ENCODE data around the gene SPRTN. TPM values are rescaled to one million over a fixed set of nuclear protein-coding genes. Genes with fewer than 3 reads are reported as not detected.

The SPRTN gene
- total and polyA plus RNA-seq, 2 of the 4 experiments (the other 2 are of a cell fraction): 6.5 to 17.4 TPM

DNA sequence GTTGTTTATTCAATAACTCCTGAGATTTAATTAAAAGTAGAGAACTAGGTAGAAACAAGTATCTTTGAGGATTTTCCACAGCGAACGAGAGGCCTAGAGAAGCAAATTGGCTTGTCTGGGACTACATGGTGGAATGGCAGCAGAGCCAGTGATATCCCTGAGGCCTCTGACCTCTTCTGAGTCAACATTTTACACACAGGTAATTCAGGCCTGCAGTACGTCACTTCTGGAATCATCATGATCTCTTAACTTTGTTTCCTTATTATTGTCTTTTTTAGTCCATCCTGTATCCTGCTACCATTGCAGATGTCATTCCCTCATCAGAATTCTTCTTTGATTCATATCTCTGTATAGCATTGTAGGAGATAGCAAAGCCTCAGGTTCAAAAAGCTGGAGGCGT, 9.9 kb downstream of the SPRTN start:
- Histone ChIP-seq H2BK20ac (ENCODE audit: low read depth, low read length) (no peak overlapping the region), H3K23ac (ENCODE audit: low read depth, low read length) (no peak overlapping the region), H4K5ac (ENCODE audit: low read depth, low read length) (no peak overlapping the region), H2AFZ (replicated peaks; ENCODE audit: low read length, poor library complexity) (no peak overlapping the region), H2BK15ac (ENCODE audit: low read depth, low read length) (no peak overlapping the region), H3K79me1 (ENCODE audit: low read depth in 1 of 2, low read length in 2 of 2) (peaks cover 9 to 20% of the 10 kb centered on the region in 2 experiments), H3K27ac (ENCODE audit: insufficient read depth, low read length) (no peak overlapping the region), H4K8ac (ENCODE audit: low read depth in 2 of 2, low read length in 2 of 2) (no peak overlapping the region), H3K4me2 (ENCODE audit: low read depth, low read length) (no peak overlapping the region), H4K91ac (ENCODE audit: insufficient read depth, low read depth, low read length) (no peak overlapping the region), H3K9me3 (ENCODE audit: control insufficient read depth, insufficient read depth, low read length) (no peaks in the 10 kb centered on the region), H2BK120ac (ENCODE audit: low read depth, low read length) (no peak overlapping the region), H3K27me3 (ENCODE audit: control insufficient read depth, insufficient read depth, low read length) (no peaks in the 10 kb centered on the region), H3K18ac (ENCODE audit: low read depth, low read length) (no peak overlapping the region), H3K9ac (ENCODE audit: low read depth, low read length) (no peak overlapping the region), H3K9me1 (ENCODE audit: insufficient read depth, low read length) (no peaks in the 10 kb centered on the region), H3K4ac (ENCODE audit: low read depth, low read length) (no peak overlapping the region), H3K14ac (replicated peaks; ENCODE audit: low read depth, low read length) (no peak overlapping the region), H2AK9ac (replicated peaks; ENCODE audit: low read depth, low read length, poor library complexity) (no peak overlapping the region), H4K20me1 (ENCODE audit: insufficient read depth, low read length) (no peaks in the 10 kb centered on the region), H3K4me1 (ENCODE audit: control insufficient read depth, insufficient read depth, low read length) (no peaks in the 10 kb centered on the region), H3K56ac (ENCODE audit: extremely low read depth, insufficient read depth, low read length) (no peak overlapping the region), H2BK5ac (ENCODE audit: low read depth, low read length, poor library complexity, severe bottlenecking) (no peak overlapping the region), H2AK5ac (ENCODE audit: low read depth, low read length) (no peak overlapping the region), H3K36me3 (ENCODE audit: control insufficient read depth, insufficient read depth, low read length) (peaks cover 13% of the 10 kb centered on the region), H3K4me3 (ENCODE audit: insufficient read depth, low read depth, low read length) (no peak overlapping the region)
- POLR2A ChIA-PET (ENCODE audit: unreplicated experiment): no interaction called here
- in situ Hi-C loops (cut with MboI; ENCODE audit: low sequenced_read_pairs) (no loop called here), dilution Hi-C loops (cut with HindIII; ENCODE audit: low sequenced_read_pairs, unreplicated experiment) (no loop called here), intact Hi-C loops (cut with micrococcal nuclease) (no loop called here)
- TF ChIP-seq ELK1 (IDR thresholded peaks at IDR 0.05; ENCODE audit: borderline replicate concordance, low read depth, low read length): no peak
- TF ChIP-seq CTCF (conservative IDR thresholded peaks at IDR 0.05; ENCODE audit: low read depth, low read length): no peak
- TF ChIP-seq POLR2A (IDR thresholded peaks at IDR 0.05; ENCODE audit: low read depth, low read length): no peak
- no peak for ATAC-seq (ENCODE audit: low read depth)
- DNase-seq: no peak
- CTCF ChIA-PET: no interaction called here
- no TSS peak for BruUV-seq (replicated peaks)
- WGBS, 2 experiments (ENCODE audit: extremely low coverage in 2 of 2, insufficient read length in 1 of 2): 94% methylated on average over 3 of the region's 4 CpGs; no CpG with 5 or more reads in 1 of the 2 experiments
